HS-5 (cell line): ENCODE results near the gene SLC7A9.
"Not testable (repeated sequence)": the region's sequence is repeated elsewhere in the genome, so short reads cannot be mapped to it uniquely, and the experiment has no call there.

Experiments
- DNase-seq: peaks from one replicate; pipeline ENCODE4 v3.0.0-alpha.2; 2012; ENCODE audit warnings: low read depth

The SLC7A9 gene

DNA sequence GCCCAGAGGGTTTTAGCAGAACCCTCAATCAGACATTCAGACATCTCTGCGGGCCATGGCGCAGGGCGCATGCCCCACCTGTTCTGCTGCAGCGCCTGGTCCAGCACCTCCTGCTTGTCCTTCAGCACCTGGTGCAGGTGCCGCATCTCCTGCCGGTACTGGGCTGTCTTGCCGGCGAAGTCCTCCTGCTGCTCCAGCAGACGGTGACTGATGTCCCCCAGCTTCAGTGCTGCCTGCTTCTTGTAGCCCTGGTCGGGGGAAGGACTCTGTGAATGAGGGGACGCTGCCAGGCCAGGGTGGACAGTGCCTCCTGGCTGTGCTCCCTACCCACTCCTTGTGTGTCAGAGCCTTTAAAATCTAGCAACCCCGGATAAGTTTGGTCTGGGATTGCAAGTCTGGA lies 12.2 kb upstream of the SLC7A9 start:
- DNase-seq = no peak

DNA sequence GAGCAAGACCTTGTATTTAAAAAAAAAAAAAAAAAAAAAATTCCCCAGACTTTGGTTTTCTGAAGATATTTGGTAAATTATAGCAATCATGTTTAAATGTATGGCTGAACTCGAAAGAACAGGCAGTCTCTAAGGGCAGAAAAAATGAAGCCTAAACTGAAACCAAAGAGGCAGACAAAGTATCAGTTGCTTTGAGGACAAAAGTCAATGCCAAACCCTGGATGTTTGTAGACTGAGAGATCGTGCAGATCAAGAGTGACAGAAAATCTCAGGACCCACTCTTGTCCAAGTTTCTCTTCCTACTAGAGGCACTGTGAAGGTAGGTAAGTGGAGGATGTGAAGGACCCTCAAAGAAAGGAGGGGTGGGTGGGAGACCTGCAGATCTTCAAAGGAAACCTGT lies 11.1 kb upstream of the SLC7A9 start:
- DNase-seq = no peak

DNA sequence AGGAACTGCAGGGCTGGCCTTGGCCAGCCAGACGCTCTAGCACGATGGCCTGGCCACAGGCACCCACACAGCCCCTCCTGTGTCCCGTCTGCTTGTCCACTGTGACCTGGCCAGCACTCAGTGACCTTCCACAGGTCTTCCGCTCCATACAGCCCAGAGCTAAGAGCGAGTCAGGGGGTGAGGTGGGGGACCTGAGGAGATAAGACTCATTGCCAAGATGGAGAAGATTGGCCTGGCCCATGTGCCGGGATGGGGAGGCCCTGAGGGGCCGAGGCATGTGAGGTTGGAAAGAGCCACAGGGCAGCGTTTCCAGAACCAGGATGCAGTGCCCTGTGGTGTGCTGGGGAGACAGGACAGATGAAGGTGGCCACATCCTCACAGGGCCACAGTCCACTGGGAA lies 10.2 kb upstream of the SLC7A9 start:
- no peak for DNase-seq

DNA sequence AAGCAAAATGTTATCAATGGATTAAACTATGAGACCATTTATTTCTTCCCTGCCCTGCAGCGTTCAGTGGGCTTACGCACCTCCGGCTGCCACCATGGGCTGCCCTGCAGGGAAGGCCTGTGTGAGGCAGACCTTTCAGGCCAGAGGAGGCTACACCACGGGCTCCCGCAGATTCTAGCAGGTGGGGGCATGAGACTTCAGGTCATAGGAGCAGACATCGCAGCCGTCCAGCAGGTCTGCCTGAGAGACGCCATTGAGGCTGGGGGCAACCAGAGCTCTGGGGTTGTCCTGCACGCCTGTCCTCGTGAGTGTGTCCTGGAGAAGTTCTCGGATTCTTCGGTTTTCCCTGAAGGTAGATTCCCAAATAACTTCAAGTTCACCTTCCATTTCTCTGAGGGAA lies 9.4 kb upstream of the SLC7A9 start:
- no peak for DNase-seq

DNA sequence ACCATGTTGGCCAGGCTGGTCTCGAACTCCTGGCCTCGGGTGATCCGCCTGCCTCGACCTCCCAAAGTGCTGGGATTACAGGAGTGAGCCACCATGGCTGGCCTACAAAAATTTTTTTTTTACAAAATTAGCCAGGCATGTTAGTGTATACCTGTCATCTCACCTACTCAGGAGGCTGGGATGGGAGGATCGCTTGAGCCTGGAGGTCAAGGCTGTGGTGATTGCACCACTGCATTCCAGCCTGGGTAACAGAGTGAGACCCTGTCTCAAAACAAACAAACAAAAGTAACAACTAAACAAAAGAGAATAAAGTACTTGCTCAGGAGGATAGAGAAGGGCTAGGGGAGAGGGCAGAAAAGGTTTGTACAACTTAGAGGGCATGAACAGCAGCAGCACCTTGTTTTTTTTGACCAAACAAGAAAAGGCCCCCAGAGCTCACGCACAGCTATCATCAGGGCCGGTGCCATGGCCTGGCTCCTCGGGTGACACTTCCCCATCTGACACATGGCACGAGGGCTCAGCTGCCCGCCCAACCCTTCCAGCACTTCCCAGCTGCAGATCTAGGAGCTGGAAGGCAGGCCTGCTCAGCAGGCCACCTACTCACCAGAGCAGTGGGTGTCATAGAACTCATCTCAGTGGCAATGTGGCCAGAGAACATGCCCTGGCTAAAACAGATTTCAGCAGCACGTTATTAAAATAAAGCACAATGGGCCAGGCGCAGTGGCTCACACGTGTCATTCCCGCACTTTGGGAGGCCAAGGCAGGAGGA lies 8.6 kb upstream of the SLC7A9 start:
- DNase-seq = no peak

DNA sequence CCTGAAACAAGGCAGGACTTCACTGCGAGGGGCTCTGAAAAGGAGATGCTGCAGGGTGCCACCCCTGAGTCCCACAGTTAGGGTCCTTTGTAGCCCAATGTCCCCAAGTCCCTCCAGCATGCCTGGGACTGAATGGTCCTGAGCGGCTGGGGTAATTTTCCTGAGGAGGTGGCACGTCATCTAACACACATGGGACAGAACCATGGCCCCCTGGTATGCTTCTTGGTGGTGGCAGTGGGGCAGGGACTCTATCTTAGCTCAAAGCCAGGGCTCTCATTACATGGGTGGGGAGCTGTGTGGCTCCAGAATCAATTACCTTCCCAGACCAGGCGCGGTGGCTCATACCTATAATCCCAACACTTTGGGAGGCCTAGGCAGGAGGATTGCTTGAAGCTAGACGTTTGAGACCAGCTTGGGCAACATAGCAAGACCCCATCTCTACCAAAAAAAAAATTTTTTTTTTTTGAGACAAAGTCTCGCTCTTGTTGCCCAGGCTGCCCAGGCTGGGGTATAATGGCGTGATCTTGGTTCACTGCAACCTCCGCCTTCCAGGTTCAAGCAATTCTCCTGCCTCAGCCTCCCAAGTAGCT lies 7.9 kb upstream of the SLC7A9 start:
- DNase-seq = no peak

DNA sequence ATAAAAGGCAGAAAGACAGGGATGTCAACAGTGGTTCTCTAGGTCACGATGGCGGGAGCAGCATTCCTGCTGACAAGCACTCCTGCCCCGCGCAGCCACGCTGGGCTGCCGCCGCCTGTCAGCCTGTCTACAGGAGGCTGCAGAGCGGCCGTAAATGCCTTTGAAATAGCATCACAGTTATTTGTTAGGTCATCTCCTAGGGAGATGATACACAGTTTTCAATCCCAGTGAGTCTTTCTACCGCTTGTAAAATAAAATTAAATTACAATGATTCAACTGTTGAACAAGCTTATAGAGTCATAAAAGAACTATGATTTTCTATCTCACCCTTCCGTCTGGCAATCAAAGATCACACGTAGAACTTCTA lies 7.3 kb upstream of the SLC7A9 start:
- DNase-seq = no peak

DNA sequence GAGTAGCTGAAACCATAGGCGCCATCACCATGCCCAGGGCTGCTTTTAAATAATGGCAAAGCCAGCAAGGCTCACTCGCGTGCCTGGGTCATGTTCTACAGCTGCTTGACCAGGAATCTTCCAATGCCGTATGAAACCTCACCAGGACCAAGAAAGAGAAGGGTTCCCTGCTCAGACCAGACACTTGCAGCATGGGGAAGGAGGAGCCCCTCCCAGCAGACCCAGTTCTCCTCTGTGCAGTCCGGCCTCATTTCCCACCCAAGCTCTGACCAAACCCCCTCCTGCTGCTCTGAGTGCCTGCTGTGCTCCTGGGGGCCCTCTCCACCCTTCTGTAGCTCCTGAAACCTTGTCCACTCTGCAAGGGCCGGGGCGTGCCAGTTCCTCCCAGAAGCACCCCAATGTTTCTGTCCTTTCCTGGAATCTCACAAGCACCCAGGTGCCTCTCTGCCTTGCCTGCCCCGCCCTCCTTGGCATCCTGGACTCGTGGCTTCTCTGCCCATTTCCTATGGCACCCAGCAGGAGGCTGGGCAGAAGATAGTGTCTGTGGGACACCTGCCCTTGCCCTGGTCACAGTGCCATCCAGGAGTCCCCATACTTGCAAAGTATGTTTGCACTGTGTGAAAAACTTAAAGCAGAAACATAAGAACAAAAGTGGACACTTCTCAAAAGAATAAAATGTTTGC lies 6.8 kb upstream of the SLC7A9 start:
- no peak for DNase-seq

DNA sequence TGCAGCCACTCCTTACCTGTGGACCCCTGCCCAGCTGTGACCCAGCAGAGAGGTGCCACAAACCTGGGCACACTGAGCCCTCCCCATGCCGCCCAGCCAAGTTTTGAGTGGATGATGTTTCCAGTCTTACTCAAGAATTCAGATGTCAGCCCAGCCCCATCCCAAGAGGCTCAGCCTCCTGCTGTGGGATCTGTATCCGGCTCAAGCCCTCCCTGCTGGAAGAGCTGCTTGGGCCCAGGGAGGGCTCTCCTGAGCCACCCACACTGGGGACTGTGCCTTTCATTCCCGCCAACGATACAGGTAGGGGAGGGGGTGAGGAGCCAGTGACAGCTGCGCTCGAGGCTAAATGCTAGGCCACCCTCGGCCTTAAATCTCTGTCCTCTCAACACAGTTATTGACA lies 5.9 kb upstream of the SLC7A9 start:
- no peak for DNase-seq

DNA sequence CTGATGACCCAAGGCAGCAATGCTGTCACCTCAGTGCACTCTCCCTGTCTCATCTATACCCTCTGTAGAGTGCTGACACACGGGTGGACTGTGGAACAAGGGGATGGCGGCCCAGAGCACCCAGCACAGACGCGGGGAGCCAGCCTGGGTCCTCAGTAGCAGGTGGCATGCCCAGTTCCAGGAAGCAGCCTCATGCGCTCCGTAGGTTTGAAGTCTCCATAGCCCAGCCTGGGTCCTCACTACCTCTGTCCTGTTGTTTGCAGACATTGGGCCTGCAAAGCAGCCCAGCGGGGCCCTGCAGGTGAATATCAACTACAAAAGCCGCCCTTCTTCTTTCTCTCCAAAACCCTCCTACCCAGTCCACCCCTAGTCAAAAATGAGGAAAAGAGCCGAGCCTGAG lies 5.0 kb upstream of the SLC7A9 start:
- DNase-seq = no peak

DNA sequence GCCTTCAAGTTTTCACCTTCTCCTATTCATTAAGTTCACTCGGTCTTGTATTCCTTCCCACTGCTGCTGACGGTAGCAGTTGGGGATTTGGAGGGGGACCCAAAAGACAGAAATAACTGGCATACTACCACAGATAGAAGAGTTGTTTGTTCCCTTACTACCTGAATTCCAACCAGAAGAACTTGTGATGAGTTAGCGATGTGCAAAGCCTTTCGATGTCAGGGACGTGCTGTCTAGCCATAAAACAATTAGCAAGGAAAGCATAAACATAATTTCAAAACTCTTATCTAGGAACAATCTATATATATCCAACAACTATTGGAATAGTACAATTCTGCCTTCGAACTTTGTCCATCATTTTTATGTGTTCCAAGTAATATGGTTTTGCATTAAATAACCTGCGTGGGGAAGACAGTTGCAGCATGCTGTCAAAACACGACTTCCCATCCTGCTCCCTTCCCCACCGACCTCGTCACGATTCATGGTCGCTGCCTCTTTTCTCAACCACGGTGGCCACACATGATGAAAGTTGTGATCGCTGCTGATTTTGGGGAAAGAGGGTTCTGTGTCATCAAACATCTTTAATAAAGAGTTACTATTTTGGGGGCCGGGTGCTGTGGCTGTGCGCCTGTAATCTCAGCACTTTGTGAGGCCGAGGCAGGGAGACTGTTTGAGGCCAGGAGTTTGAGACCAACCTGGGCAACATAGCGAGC lies 3.8 kb upstream of the SLC7A9 start:
- DNase-seq = no peak

DNA sequence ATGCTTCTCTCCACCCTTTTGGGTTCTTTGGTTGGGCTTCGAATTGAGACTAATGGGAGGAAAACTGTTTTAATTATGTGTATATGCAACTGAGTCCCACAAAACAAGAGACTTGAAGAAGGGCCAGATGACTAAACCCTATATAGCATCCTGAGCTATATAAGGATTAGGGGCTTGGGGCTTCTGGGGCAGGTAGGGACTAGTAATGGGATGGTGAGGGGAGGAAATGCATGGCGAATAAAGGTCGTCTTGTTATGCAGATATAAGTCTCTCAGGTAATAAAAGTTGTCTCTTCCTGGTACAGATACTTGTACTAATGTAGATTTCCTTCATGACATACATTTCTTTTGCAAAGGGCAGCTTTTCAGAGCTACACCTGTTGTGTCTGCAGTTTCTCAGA lies 2.8 kb upstream of the SLC7A9 start:
- DNase-seq = no peak

DNA sequence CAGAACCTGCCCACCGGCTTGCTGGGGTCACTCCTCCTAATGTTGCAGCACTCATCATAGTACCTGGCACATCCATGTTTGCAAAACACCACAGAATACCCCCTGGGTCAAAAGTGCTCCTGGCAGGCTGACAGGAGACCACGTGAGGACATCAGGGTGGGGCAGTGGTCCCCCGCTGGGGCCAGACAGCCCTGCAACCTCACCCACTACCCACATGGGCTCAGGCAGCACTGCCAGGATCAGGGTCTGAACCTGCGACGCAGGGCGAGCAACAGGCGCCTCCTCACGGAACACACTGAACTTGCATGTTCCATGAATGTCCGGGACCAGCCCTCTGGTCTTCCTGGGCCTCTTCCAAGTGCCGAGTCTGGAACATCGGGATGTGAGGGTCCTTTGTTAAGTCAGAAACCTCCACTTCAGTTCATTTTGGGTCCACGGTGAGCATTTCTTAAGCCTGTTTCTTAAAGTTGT lies 1.4 kb upstream of the SLC7A9 start:
- DNase-seq = no peak

DNA sequence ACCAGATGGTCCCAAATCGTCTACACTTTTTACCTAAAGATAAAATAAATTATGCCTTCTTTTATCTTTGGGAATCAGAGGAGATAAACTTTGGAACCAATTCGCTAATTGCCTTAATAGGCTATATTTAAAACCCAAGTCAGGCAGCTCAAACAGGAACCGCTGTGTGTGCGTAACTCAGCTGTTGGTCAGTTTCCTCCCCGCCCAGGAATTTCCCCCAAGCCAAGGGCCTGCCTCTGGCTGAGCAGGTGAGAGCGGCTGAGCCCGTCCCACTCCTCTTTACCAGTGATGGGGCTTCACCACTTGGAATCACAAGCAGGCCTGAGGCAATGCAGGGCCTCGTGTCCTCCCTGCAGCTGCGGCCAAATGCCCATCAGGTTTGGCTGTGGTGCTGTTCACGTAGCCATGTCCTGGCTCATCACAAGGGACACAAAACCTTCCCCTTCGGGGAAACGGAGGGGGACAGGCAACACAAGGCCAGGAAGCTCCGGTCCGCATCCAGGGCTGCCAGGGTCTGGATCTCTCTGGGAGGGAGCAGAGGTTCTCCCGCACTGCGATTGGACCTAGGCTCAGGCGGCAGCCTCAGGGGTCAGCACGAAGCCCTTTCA lies 503 bp upstream of the SLC7A9 start:
- DNase-seq = no peak

DNA sequence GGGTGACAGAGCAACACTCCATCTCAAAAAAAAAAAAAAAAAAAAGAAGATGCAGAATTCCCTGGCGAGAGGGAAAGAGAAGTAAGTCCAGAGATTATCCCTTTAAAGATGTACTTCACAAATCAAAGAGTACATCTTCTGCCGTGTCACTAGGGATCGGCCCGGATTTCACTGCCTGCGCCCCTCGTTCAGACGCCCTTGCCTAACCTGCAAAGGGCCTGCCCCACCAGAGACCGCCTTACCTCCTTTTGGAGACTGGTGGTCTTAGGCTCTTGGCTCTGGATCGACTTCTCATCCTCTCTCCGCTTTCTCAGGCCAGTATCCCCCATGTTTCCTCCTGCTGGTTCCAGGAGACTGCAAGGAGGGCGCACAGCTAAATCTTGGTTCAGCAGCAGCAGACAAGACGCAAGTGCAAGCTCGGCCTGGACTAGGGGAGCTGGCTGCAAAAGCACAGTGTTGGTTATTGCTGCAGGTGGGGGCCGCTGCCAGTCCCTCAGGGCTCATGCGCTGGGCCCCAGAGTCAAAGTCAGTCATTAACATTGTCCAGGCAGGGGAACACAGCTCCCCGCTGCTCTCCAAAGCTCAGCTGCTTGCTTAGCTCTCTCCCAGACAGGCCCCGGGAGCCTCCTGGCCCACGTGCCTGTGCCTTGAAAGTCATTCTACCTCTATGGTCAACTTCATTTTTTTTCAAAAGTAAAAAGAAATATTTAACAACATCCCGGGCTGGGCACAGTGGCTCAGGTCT lies 1.2 kb downstream of the SLC7A9 start:
- no peak for DNase-seq

DNA sequence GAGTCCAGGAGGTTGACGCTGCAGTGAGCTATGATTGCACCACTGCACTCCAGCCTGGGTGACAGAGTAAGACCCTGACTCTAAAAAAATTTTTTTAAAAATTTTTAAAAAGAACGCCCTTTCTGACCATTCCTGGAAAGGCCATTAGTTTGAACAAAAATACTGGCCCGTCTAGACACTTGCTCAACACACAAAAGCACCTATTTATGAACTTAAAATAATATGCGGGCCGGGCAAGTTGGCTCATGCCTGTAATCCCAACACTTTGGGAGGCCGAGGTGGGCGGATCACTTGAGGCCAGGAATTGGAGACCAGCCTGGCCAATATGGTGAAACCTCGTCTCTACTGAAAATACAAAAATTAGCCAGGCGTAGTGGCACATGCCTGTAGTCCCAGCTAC lies 2.1 kb downstream of the SLC7A9 start:
- not testable (repeated sequence) for DNase-seq

DNA sequence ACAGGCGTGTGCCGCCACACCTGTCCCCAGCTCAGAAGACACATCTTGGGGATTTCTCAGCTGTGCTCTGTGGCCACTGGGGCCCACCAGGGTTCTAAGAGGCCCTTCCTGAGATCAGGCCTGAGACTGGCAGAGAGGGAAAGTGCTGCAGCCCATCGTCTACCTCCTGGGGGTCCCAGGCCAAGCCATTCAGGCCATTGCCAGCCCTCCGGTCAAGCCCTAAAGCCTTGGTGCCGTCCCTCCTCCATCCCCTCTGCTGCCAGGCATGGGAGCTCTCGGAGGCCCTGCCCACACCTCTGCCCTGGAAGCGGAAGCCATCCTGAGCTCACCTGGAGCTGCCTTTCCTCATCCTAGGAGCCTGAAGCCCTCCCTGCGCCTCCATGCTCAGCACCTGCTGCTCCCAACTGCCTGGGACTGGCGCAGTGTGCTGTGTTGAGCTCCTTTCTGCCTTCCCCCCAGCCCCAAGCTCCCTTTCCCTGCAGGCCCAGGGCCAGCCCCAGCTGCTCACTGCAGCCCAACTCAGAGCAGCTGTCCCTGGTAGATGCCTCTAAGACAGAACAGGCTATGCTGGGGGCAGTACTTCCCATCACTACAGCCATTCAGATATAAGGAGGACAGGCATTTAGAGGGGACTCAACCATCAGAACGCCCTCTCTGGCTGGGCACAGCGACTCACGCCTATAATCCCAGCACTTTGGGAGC lies 2.9 kb downstream of the SLC7A9 start:
- no peak for DNase-seq

DNA sequence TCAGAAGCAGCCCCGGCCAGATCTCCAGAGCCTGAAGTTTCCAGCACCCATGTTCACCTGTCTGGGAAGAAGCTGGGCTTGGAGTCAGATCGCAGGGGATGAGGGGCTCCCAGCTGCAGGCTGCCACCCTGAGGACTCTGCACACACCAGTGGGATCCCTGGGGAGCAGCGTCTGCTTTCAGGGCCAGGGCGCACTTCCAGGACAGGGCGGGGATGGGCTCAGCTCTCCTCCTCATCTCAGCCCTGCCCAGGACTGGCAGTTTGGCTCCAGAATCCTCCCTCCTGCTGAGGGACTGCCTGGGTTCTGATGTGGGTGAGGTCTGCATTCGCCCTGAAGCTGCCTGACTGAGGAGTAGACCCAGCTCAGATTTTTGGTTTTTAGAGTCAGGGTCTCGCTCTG lies 3.5 kb downstream of the SLC7A9 start:
- DNase-seq = no peak

DNA sequence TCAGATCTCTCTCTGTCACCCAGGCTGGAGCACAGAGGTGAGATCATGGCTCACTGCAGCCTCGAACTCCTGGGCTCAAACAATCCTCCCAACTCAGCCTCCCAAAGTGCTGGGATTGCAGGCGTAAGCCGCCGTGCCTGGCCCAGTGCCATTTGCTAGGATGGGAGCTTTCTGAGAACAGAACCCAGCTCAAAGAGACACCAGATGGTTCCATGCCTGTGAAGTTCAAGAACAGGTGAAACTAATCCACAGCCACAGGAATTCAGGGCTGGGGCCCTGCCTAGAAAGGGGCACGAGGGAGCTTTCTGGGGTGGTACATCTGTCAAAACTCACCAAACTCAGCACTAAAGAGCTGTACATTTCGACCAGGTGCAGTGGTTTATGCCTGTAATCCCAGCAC lies 4.2 kb downstream of the SLC7A9 start:
- DNase-seq = no peak

DNA sequence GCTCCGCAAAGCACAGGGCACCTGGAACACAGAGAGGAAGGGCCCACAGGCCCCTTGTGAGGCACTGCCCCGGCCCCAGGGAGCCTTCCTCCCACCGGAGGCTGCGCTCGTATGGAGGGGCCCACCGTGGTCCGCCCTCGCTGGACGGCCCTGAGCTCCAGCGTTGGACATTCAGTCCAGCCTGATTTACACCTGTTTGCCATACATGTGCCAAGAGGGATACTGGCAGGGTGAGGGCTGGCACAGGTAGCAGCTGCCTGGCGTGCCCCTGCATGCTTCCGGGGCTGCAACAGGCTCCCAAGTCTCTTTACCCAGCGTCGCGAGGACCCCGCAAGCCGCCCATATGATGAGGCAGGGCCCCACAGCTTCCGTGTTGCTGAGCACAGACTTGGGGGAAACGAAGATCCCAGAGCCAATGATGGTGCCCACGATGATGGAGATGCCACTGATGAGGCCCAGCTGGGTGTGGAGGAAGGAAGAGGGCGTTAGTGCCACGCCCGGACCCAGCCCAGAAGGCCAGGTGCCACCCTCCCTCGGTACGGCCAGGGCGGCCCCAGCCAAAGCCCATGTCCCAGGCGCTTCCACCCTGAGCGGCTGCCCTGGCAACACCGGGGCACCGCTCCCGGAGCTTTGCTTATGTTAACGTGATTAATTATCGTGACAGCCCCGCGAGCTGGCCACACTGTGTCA lies 5.1 kb downstream of the SLC7A9 start:
- no peak for DNase-seq
